Measurements from ENCODE around the gene TEP1. TPM values are rescaled to one million over a fixed set of nuclear protein-coding genes. Genes with fewer than 3 reads are reported as not detected.
A peak's percentile ranks its signal among the peaks of the same experiment; 100 is the strongest.

TEP1 gene
- total RNA-seq, 1 experiment from 2014 or later: 15.8 TPM

- Histone ChIP-seq H3T11ph (ENCODE audit: low read length) (no peak within 1 kb of the TSS), H3K4ac (ENCODE audit: low read depth, low read length) (no peak within 1 kb of the TSS), H2BK12ac (ENCODE audit: insufficient read length, low read depth, low read length) (no peak within 1 kb of the TSS), H4K91ac (ENCODE audit: insufficient read length, low read depth, low read length) (no peak within 1 kb of the TSS), H4K5ac (ENCODE audit: insufficient read length, low read depth, low read length) (no peak within 1 kb of the TSS), H3K18ac (ENCODE audit: insufficient read length, low read depth, low read length) (no peak within 1 kb of the TSS), H3K27ac (ENCODE audit: insufficient read length, low read depth, low read length) (no peak within 1 kb of the TSS), H3K4me1 (ENCODE audit: insufficient read depth, low read length) (no peaks in the 10 kb centered on the region), H3K4me2 (ENCODE audit: insufficient read depth, insufficient read length, low read length) (peak within 1 kb of the TSS; percentile 13), H3K27me3 (ENCODE audit: insufficient read depth, low read length) (no peaks in the 10 kb centered on the region), H2AFZ (ENCODE audit: low read length) (no peak within 1 kb of the TSS), H2BK5ac (ENCODE audit: insufficient read length, low read length) (no peak within 1 kb of the TSS), H3K79me2 (ENCODE audit: insufficient read depth, low read length) (no peaks in the 10 kb centered on the region; the same call in 1 of the 2 replicates), H2BK120ac (ENCODE audit: low read depth, low read length, poor library complexity, severe bottlenecking) (no peak within 1 kb of the TSS), H3K79me1 (ENCODE audit: insufficient read depth, low read depth, low read length, poor library complexity, severe bottlenecking) (no peaks in the 10 kb centered on the region), H3K23me2 (ENCODE audit: insufficient read length, low read depth, low read length, poor library complexity, severe bottlenecking) (no peaks in the 10 kb centered on the region), H4K8ac (replicated peaks; ENCODE audit: insufficient read length, low read depth, low read length) (no peak within 1 kb of the TSS), H2BK15ac (ENCODE audit: low read depth, low read length) (no peak within 1 kb of the TSS), H3K14ac (ENCODE audit: insufficient read depth, low read length) (no peak within 1 kb of the TSS; the same call in 1 of the 2 replicates), H3K9me3 (ENCODE audit: control insufficient read depth, low read depth, low read length) (no peaks in the 10 kb centered on the region), H2BK20ac (ENCODE audit: low read depth, low read length, poor library complexity, severe bottlenecking) (no peak within 1 kb of the TSS), H3K9ac (ENCODE audit: extremely low read depth, insufficient read length, low read length) (no peak within 1 kb of the TSS), H4K20me1 (ENCODE audit: control insufficient read depth, insufficient read depth, insufficient read length) (no peaks in the 10 kb centered on the region), H3K23ac (ENCODE audit: insufficient read length, low read depth, low read length) (no peak within 1 kb of the TSS), H2AK5ac (ENCODE audit: insufficient read length, low read length) (no peak within 1 kb of the TSS), H3K56ac (ENCODE audit: insufficient read length, low read depth, low read length) (no peak within 1 kb of the TSS)
- Mint-ChIP-seq H3K27me3 (ENCODE audit: low read depth) (0 out of 2 replicates have a peak, but pooled peaks cover 1% of the 10 kb centered on the region), H3K27ac (peak within 1 kb of the TSS in 1 of 3 experiments; percentile 37; a peak in 2 of 7 replicates), H3K9me3 (no peaks in the 10 kb centered on the region), H3K4me3 (peak within 1 kb of the TSS in 1 of 2 experiments; percentile 69; a peak in 1 of 5 replicates), H3K36me3 (ENCODE audit: insufficient read depth in 1 of 3, low read depth in 3 of 3) (no peaks in the 10 kb centered on the region), H3K4me1 (peaks cover 22 to 26% of the 10 kb centered on the region in 2 experiments)
- WGBS (ENCODE audit: extremely low coverage, insufficient read length, low lambda C conversion rate): no CpG with 5 or more reads among the region's 17 CpGs
- no peak for TF ChIP-seq CTCF (conservative IDR thresholded peaks at IDR 0.05)
- DNase-seq: no peak
Observed at GRCh38 chr14:20435582-20436362, 22.5 kb upstream of the TEP1 start, which contains the start of gene KLHL33. Gene KLHL33, minus strand, starts transcription at chr14:20436166. Its CDS starts 355 bp downstream, at chr14:20435811.
